NCI-H1417 (cell line): ENCODE results near the gene NTN1.
"Not testable (repeated sequence)": the region's sequence is repeated elsewhere in the genome, so short reads cannot be mapped to it uniquely, and the experiment has no call there.

Source experiments
- DNase-seq, 3 experiments: peaks; one replicate each; lab custom pipeline; 2025; lab: John Stamatoyannopoulos, UW

The NTN1 gene

DNA sequence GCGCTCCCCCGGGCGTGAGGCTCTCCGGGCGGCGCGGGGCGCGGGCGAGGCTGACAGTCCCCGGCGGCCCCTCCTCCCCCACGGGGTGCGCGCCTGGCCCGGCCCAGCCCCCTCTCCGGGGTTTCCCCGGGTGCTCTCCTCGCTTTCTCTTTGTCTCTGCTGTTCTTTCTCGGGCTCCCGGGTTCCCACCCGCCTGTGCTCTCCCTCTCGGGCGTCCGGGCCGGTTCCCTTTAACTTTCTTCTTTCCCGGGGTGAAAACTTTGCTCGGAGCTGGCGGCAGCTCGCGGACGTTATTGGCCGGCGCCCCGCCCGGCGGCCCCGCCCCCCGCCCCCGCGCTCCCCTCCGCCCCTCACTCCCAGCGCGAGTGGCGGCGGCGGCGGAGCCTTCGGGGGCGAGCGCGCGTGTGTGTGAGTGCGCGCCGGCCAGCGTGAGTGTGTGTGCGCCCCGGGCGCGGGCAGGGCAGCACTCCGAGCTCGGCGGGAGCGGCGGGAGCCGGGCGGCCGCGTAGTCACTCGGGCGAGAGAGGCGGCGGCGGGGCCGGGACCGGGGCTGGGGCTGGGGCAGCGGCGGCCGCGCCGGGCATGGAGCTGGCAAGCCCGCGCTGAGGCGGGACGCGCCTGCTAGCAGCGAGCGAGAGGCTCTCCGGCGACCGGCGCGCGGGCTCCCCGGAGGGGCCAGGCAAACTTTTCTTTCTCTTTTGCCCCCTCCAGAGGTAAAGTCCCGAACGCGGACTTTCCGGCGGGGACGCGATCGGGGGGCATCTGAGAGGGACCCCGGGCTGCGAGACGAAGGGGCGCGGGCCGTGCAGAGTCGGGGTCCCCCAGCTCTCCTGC lies at the start of gene NTN1:
TSS of gene NTN1 (plus strand) at position 353 of the 834 bp plus-strand sequence. CDS start 864 bp downstream, outside the sequence.
- DNase-seq: peak in 2 of 3 experiments; percentile 45 to 55

DNA sequence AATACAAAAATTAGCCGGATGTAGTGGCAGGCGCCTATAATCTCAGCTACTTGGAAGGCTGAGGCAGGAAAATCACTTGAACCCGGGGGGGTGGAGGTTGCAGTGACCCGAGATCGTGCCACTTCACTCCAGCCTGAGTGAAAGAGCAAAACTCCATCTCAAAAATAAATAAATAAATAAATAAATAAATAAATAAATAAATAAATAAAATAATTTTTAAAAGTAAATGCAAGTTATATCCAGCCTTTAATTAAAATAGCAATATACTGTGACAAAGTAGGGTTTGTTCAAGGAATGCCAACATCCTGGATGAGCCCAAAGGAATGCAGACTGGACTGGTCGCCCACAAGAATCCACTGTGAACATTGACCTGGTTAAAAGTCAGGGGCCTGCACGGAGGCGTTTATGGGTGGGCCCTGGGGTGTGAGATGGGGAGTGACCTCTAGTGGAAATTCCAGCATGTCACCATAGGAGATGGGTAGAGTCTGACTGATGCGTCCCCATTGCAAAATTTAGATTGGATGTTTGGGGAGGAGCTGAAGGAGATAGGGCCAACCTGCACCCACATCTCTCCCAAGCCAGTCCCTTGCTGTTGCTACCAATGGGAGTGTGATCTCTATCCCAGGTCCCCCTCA lies 46.1 kb upstream of the NTN1 start:
- DNase-seq: no peak

GRCh38 chr17:8976638-8977037 lies 44.7 kb upstream of the NTN1 start:
- peak in 2 of 3 experiments; percentile 54 to 86 for DNase-seq

DNA sequence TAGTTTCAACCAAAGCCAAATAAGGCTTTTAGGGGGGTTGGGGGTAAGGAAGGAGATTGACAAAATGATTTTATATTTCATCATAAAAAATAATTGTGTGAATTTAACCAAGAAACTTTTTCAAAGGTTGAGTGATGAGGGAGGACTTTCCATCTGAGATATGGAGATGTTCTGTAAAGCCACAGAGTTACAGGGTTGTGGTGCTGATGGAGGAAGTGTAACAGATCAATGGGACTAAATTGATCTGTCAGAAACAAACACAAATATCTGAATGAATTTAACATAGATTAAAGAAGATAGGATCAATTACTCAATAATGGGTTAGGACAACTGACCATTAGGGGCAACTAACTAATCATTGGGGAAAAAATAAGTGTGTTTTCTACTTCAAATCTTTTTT lies 41.6 kb upstream of the NTN1 start:
- no peak for DNase-seq

DNA sequence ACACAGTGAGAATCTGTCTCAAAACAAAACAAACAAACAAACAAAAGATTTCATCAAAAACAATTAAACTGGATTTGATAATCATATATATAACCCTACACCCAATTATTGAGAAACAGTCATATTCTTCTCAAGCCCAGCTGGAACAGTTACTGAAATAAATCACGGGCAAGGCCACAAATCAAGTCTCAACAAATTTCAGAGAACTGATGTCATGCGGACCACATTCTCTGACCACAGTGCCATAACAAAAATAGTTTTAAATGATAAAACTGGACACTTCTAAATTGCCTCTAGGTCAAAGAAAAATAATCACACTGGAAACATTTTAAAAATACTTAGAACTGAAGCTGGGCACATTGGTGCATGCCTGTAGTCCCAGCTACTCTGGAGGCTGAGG lies 39.9 kb upstream of the NTN1 start:
- DNase-seq: no peak

- not testable (repeated sequence) for DNase-seq
Observed at GRCh38 chr17:8984225-8984624, 37.1 kb upstream of the NTN1 start.

DNA sequence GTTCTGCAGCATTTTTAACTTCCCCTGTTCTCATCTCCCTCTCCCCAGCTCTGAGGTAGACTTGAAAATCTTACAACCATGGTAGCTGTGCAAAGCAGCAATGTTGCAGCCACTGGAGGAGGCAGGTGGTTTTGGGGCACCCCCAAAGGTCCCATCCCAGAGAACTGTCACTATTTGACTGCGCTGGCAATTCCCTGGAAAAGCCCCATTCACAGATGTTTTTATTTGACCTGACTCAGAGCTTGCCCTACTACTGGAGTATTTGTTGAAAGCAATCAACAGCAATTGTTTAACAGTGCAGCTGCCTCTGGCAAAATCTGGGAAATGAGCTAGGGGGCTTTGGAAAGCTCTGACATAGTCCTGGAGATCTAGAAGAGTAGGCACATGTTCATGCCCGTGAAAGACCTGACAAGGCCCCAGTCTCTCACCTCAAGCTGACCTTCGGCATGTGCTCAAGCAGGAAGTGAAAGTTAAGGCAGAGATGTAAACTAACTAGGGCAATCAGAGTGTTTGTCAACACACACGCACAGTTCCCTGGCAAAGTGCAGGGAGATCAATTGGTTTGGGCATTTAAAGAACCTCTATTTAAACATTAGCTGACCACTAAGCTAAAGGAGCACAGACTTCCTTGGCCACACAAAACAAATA lies 36.1 kb upstream of the NTN1 start:
- DNase-seq: no peak

- no peak for DNase-seq
Observed at GRCh38 chr17:8986295-8986694, 35.0 kb upstream of the NTN1 start.

DNA sequence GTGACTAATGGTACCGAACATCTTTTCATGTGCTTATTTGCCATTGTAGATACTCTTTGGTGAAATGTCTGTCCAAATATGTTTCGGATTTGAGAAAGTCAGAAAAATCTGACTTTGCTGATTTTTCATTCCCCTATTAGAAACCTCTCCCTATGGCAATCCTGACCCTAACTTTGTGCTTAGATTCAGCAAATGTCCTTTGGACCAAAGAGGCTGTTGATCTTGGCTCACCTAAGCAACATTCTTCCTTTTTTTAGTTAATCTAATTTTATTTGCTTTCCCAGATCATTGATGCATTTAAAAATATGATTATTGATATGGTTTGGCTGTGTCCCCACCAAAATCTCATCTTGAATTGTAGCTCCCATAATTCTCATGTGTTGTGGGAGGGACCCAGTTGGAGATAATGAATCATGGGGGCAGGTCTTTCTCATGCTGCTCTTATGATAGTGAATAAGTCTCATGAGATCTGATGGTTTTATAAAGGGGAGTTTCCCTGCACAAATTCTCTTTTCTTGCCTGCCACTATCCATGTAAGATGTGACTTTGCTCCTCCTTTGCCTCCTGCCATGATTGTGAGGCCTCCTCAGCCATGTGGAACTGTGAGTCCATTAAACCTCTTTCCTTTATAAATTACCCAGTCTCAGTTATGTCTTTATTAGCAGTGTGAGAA lies 32.9 kb upstream of the NTN1 start:
- not testable (repeated sequence) for DNase-seq

GRCh38 chr17:8991514-8992285 lies 29.6 kb upstream of the NTN1 start:
- DNase-seq: peak; percentile 7 to 42 (median 13)

- DNase-seq: peak in 1 of 3 experiments; percentile 16
Observed at GRCh38 chr17:8994319-8994718, 27.0 kb upstream of the NTN1 start.

DNA sequence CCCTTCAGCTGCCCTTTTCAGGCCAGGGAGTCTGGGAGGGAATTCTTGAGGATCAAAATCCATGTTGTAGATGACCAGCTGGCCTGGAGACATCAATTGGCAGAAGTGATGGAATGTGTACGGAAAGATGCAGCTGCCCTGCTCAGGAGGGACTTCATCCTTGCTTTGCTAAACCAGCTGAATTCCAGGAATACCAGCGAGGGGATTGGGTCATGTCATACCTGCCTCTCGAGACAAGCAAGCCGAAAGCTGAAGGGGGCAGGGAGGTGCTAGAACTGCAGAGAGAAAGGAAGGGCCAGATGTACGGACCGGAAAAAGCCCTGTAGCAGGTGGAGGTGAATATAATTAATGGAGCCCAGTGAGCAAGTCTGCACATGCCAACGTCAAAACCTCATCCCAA lies 25.6 kb upstream of the NTN1 start:
- peak in 1 of 3 experiments; percentile 11 for DNase-seq

DNA sequence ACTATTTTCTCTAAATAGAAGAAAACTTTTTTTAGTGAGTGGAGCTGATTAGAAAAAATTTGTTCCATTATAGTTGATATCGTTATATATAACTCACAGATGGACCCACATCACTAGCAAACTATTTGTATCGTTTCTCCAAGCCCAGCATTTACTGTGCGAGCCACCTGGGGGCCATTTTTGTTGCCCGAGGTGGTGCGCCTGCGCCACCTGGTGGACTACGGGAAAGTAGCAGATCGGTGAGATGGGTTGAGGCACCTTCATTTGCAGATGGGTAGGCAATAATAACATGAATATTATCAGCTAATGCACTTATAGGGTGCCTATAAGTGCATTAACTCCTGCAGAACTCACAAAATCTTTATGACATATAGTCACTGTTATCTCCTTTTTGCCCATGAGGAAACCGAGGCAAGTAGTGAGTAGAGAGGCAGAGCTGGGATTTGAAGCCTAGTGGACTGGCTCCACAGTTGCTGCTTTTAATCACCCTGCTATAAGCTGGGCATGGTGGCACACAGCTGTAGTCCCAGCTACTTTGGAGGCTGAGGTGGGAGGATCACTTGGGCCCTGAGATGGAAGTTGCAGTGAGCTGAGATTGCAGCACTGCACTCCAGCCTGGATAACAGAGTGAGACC lies 23.2 kb upstream of the NTN1 start:
- peak; percentile 11 to 61 (median 20) for DNase-seq

GRCh38 chr17:9001559-9001958 lies 19.8 kb upstream of the NTN1 start:
- DNase-seq: no peak

DNA sequence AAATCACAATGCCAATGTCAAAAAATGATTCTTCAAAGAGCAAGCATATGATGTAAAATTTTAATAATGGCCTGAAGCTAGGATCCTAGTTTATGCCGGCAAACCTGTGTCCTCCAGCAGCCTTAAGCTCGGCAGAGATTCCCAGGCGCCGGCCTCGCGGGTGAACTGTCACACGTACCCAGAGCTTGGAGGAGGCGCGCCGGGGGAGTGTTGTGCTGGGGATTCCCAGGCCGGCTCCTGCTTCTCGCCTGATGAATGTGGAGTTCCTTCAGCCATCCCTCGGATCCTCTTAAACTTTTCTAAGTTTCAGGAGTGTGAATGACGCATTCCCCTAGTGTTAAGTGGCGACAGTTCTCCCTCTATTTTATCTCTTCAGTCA lies 19.1 kb upstream of the NTN1 start:
- no peak for DNase-seq

DNA sequence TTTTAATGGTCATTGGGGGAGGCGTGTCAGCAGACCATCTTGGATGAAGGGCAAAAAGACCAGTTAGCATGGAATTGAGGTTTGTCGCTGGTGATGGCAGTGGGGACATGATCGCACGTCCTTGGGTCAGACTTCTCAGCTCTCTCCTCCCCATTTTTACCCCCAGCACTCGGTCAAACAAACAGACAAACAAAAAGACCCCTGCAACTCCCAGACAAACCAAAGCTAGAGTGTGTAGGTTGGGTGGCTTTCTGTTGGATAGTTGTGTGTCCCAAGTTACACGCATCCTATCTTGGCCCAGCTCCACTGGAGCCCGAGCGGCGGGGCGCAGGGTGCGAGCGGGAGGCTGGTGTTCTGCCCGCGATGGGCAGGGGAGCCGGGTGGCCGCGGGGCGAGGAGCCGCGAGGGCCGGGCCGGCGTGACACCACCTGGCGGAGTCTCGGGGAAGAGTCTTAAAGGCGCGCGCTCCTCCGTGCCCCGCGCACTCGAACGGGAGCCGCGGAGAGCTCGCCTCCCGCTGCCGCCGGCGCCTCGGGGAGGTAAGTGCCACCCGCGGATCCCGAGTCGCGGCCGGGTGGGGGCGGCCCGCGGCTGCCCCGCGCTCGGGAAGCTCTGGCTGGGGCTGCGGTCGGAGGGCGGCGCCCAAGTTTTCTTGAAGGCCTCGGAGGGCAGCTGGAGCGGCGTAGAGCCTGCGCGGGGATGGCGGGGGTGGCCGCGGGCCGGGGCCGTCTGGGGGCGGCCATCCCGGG lies 18.5 kb upstream of the NTN1 start:
- DNase-seq: no peak

- no peak for DNase-seq
Observed at GRCh38 chr17:9003355-9004131, 17.8 kb upstream of the NTN1 start.

- no peak for DNase-seq
Observed at GRCh38 chr17:9004132-9004960, 17.0 kb upstream of the NTN1 start.

DNA sequence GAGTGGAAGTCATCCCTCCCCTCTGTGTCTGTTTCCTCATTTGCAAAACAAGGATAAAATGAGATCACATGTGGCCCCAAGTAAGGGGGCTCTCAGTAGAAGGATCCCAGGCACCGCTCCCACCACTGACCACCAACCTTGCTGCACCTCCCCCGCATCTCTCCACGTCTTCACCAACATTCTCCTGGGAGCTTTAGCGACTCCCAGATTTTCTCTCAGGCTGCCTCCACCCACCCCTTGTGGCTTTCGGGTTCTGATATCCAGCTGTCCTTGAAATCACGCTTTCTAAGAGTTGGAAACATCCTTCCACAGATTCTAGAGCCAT lies 16.4 kb upstream of the NTN1 start:
- no peak for DNase-seq
